Effector CD4-positive, alpha-beta T cell (primary cell): ENCODE measurements around the gene TNFAIP8L2.
A peak's percentile ranks its signal among the peaks of the same experiment; 100 is the strongest.
"Not testable (repeated sequence)": the region's sequence is repeated elsewhere in the genome, so short reads cannot be mapped to it uniquely, and the experiment has no call there.

Experiments
- DNase-seq: peaks from one replicate; pipeline ENCODE4 v3.0.0-alpha.2; 2020

Gene TNFAIP8L2

GRCh38 chr1:151193304-151193703 lies 36.9 kb downstream of the TNFAIP8L2 start:
- DNase-seq: no peak

- DNase-seq: no peak
Observed at GRCh38 chr1:151193856-151194255, 37.4 kb downstream of the TNFAIP8L2 start.

- not testable (repeated sequence) for DNase-seq
Observed at GRCh38 chr1:151194894-151195594, 38.6 kb downstream of the TNFAIP8L2 start.

GRCh38 chr1:151196292-151196800 lies 39.9 kb downstream of the TNFAIP8L2 start:
- DNase-seq: peak; percentile 43

- DNase-seq: no peak
Observed at GRCh38 chr1:151197863-151198253, 41.4 kb downstream of the TNFAIP8L2 start.

GRCh38 chr1:151198254-151199127 lies 42.0 kb downstream of the TNFAIP8L2 start, which contains the start of gene PIP5K1A:
TSS of gene PIP5K1A (plus strand) at chr1:151198552. CDS start at chr1:151198997, 445 bp downstream.
- DNase-seq: peak; percentile 100

GRCh38 chr1:151199873-151200581 lies 43.6 kb downstream of the TNFAIP8L2 start:
- no peak for DNase-seq

- DNase-seq: not testable (repeated sequence)
Observed at GRCh38 chr1:151205381-151205965, 49.0 kb downstream of the TNFAIP8L2 start.
